HG03064 (cell line): ENCODE data around the gene ANGPTL7.

Experiments
- ATAC-seq: cut with Tn5 transposase; IDR thresholded peaks from one replicate; pipeline ENCODE4 v1.9.1; 2021; ENCODE audit warnings: low read depth; ENCODE audit not compliant: unreplicated experiment

The ANGPTL7 gene

GRCh38 chr1:11198851-11199594 is 9.9 kb downstream of the ANGPTL7 start:
- no peak for ATAC-seq

- ATAC-seq = no peak
These were observed 15.4 kb downstream of the ANGPTL7 start for GRCh38 chr1:11204396-11205190.

GRCh38 chr1:11207898-11208611 is 18.9 kb downstream of the ANGPTL7 start:
- ATAC-seq = no peak

GRCh38 chr1:11211461-11211860 is 22.3 kb downstream of the ANGPTL7 start:
- ATAC-seq = no peak

GRCh38 chr1:11211925-11212587 is 22.9 kb downstream of the ANGPTL7 start:
- ATAC-seq = no peak

- no peak for ATAC-seq
These were observed 25.7 kb downstream of the ANGPTL7 start for GRCh38 chr1:11214698-11215380.

- no peak for ATAC-seq
These were observed 26.3 kb downstream of the ANGPTL7 start for GRCh38 chr1:11215381-11216005.

- ATAC-seq = no peak
These were observed 26.9 kb downstream of the ANGPTL7 start for GRCh38 chr1:11216074-11216473.

- ATAC-seq = no peak
These were observed 38.2 kb downstream of the ANGPTL7 start for GRCh38 chr1:11227106-11228077.

- no peak for ATAC-seq
These were observed 40.0 kb downstream of the ANGPTL7 start for GRCh38 chr1:11229203-11229602.

- no peak for ATAC-seq
These were observed 44.1 kb downstream of the ANGPTL7 start for GRCh38 chr1:11233208-11233607.

GRCh38 chr1:11237356-11237755 is 48.2 kb downstream of the ANGPTL7 start:
- ATAC-seq = no peak

- no peak for ATAC-seq
These were observed 49.2 kb downstream of the ANGPTL7 start for GRCh38 chr1:11238311-11238710.

- ATAC-seq = no peak
These were observed 56.1 kb downstream of the ANGPTL7 start for GRCh38 chr1:11245248-11245647.
